SU-DHL-6 (cell line): ENCODE results near the gene OPA1.

Experiments used
- H2AFZ ChIP-seq: fragments of 200-600 bp; sonication (generic); 2 replicates; pipeline ENCODE4 v1.6.1; 2014; ENCODE audit warnings: low read depth, mild to moderate bottlenecking, moderate library complexity, mixed read lengths, antibody characterized with exemption, low read length; ENCODE audit not compliant: severe bottlenecking
- H3F3A ChIP-seq: fragments of 200-600 bp; shearing (Covaris generic); 2 replicates; pipeline ENCODE4 v1.6.0; 2016; ENCODE audit warnings: antibody characterized with exemption, mild to moderate bottlenecking; ENCODE audit not compliant: insufficient read depth
- H3K27ac ChIP-seq: fragments of 200-600 bp; sonication (generic); 2 replicates; pipeline ENCODE4 v1.5.1; 2016; ENCODE audit warnings: low read depth, mild to moderate bottlenecking, low read length, moderate library complexity, mixed read lengths
- H3K27me3 ChIP-seq: fragments of 200-600 bp; sonication (generic), shearing (Covaris generic); 2 replicates; pipeline ENCODE4 v1.6.0; 2014; ENCODE audit warnings: mild to moderate bottlenecking, low read length
- H3K36me3 ChIP-seq: fragments of 200-600 bp; sonication (generic); 2 replicates; pipeline ENCODE4 v1.6.1; 2014; ENCODE audit warnings: mild to moderate bottlenecking, low read length, mixed read lengths
- H3K4me2 ChIP-seq: fragments of 300-600, 200-600 bp; shearing (Covaris generic), sonication (generic); 2 replicates; pipeline ENCODE4 v1.6.0; 2014; ENCODE audit warnings: low read length, low read depth, mild to moderate bottlenecking; ENCODE audit not compliant: poor library complexity, severe bottlenecking
- H3K4me3 ChIP-seq: fragments of 200-600 bp; sonication (generic); 2 replicates; pipeline ENCODE4 v1.5.1; 2014; ENCODE audit warnings: antibody characterized with exemption, low read length, mild to moderate bottlenecking, mixed read lengths; ENCODE audit not compliant: insufficient read depth, poor library complexity, severe bottlenecking
- H3K79me2 ChIP-seq: fragments of 200-600 bp; sonication (generic); 2 replicates; pipeline ENCODE4 v1.6.1; 2014; ENCODE audit warnings: mild to moderate bottlenecking, low read length, moderate library complexity; ENCODE audit not compliant: insufficient read depth
- H3K9ac ChIP-seq: fragments of 200-600 bp; sonication (generic); 2 replicates; pipeline ENCODE4 v1.7.0; 2014; ENCODE audit warnings: mild to moderate bottlenecking, low read length
- H3K9me2 ChIP-seq: fragments of 200-600 bp; sonication (generic); replicated peaks from 2 replicates; pipeline ENCODE4 v1.6.1; 2014; ENCODE audit warnings: low read length; ENCODE audit not compliant: insufficient read depth
- H3K9me3 ChIP-seq: fragments of 200-600 bp; sonication (generic); 2 replicates; pipeline ENCODE4 v1.6.1; 2014; ENCODE audit warnings: low read length, mixed read lengths; ENCODE audit not compliant: insufficient read depth
- H4K20me1 ChIP-seq: fragments of 200-600 bp; sonication (generic); 2 replicates; pipeline ENCODE4 v1.6.1; 2014; ENCODE audit warnings: low read depth, mild to moderate bottlenecking, antibody characterized with exemption, low read length, moderate library complexity, mixed read lengths
- EZH2phosphoT487 ChIP-seq: fragments of 200-600 bp; sonication (generic), shearing (Covaris generic); conservative IDR thresholded peaks from 2 replicates; pipeline ENCODE4 v1.6.1; 2018; ENCODE audit warnings: mild to moderate bottlenecking, antibody characterized with exemption, low read length, moderate library complexity, mixed read lengths
- TF ChIP-seq, protein P1 (sequence below): fragments of 200-600 bp; sonication (generic); IDR thresholded peaks from one replicate; pipeline ENCODE4 v1.5.1; 2017; ENCODE audit warnings: antibody characterized with exemption, mild to moderate bottlenecking, low read length, moderate library complexity; ENCODE audit not compliant: insufficient read depth, poor library complexity, severe bottlenecking

Gene OPA1

GRCh38 chr3:193574488-193575070 lies 18.4 kb upstream of the OPA1 start:
- H2AFZ ChIP-seq = no peak overlapping the region
- no peaks in the 10 kb centered on the region for H3K79me2 ChIP-seq
- no peaks in the 10 kb centered on the region for H4K20me1 ChIP-seq
- H3K9me2 ChIP-seq = no peaks in the 10 kb centered on the region
- no peak for TF ChIP-seq EZH2phosphoT487
- TF ChIP-seq, protein P1, sequence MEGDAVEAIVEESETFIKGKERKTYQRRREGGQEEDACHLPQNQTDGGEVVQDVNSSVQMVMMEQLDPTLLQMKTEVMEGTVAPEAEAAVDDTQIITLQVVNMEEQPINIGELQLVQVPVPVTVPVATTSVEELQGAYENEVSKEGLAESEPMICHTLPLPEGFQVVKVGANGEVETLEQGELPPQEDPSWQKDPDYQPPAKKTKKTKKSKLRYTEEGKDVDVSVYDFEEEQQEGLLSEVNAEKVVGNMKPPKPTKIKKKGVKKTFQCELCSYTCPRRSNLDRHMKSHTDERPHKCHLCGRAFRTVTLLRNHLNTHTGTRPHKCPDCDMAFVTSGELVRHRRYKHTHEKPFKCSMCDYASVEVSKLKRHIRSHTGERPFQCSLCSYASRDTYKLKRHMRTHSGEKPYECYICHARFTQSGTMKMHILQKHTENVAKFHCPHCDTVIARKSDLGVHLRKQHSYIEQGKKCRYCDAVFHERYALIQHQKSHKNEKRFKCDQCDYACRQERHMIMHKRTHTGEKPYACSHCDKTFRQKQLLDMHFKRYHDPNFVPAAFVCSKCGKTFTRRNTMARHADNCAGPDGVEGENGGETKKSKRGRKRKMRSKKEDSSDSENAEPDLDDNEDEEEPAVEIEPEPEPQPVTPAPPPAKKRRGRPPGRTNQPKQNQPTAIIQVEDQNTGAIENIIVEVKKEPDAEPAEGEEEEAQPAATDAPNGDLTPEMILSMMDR = no peak
- H3K9me3 ChIP-seq = no peaks in the 10 kb centered on the region
- H3F3A ChIP-seq = no peaks in the 10 kb centered on the region
- no peak overlapping the region for H3K27ac ChIP-seq
- H3K27me3 ChIP-seq = no peaks in the 10 kb centered on the region
- H3K4me2 ChIP-seq = no peak overlapping the region
- H3K4me3 ChIP-seq = no peak overlapping the region
- no peak overlapping the region for H3K9ac ChIP-seq
- H3K36me3 ChIP-seq = no peaks in the 10 kb centered on the region

GRCh38 chr3:193585530-193585929 lies 7.5 kb upstream of the OPA1 start:
- TF ChIP-seq EZH2phosphoT487 = no peak
- TF ChIP-seq, protein P1 = no peak
- H3K9ac ChIP-seq = no peak overlapping the region

GRCh38 chr3:193586526-193586925 lies 6.5 kb upstream of the OPA1 start:
- Histone ChIP-seq H4K20me1 (no peaks in the 10 kb centered on the region), H3K9ac (no peak overlapping the region), H3K27me3 (no peaks in the 10 kb centered on the region), H3K79me2 (no peaks in the 10 kb centered on the region), H3K9me3 (no peaks in the 10 kb centered on the region), H3K4me2 (no peak overlapping the region), H3K36me3 (no peaks in the 10 kb centered on the region), H3K27ac (no peak overlapping the region), H3K9me2 (no peaks in the 10 kb centered on the region), H3F3A (no peaks in the 10 kb centered on the region), H3K4me3 (no peak overlapping the region), H2AFZ (no peak overlapping the region)
- TF ChIP-seq, protein P1 = no peak
- no peak for TF ChIP-seq EZH2phosphoT487

More at GRCh38 chr3:193585530-193585929, 7.5 kb upstream of the OPA1 start:
- Histone ChIP-seq H3K9me3 (no peaks in the 10 kb centered on the region), H3K4me2 (no peak overlapping the region), H3K27ac (no peak overlapping the region), H4K20me1 (no peaks in the 10 kb centered on the region), H3K4me3 (no peak overlapping the region), H2AFZ (no peak overlapping the region), H3K27me3 (no peaks in the 10 kb centered on the region), H3K79me2 (no peaks in the 10 kb centered on the region), H3K36me3 (no peaks in the 10 kb centered on the region), H3K9me2 (no peaks in the 10 kb centered on the region), H3F3A (no peaks in the 10 kb centered on the region)
